IPS-18c (cell line): ENCODE results near the gene CCNT2.
"Not testable (repeated sequence)": the region's sequence is repeated elsewhere in the genome, so short reads cannot be mapped to it uniquely, and the experiment has no call there.

ENCODE experiments used
- H3K4me3 ChIP-seq: 2 replicates; pipeline ENCODE4 v1.7.0; 2013; ENCODE audit warnings: low read depth, mild to moderate bottlenecking, low read length, moderate library complexity; ENCODE audit not compliant: insufficient read depth
- H3K9me3 ChIP-seq: one replicate; pipeline ENCODE4 v1.6.1; 2013; ENCODE audit warnings: mild to moderate bottlenecking, low read length, moderate library complexity; ENCODE audit not compliant: control insufficient read depth, insufficient read depth

The CCNT2 gene

GRCh38 chr2:134950886-134951285 lies 32.3 kb downstream of the CCNT2 start:
- H3K9me3 ChIP-seq, result no peaks in the 10 kb centered on the region
- H3K4me3 ChIP-seq, result no peak overlapping the region

- H3K4me3 ChIP-seq, result no peak overlapping the region
- H3K9me3 ChIP-seq, result no peaks in the 10 kb centered on the region
These were observed 34.0 kb downstream of the CCNT2 start for GRCh38 chr2:134952608-134953007.

GRCh38 chr2:134954065-134954464 lies 35.4 kb downstream of the CCNT2 start:
- no peak overlapping the region for H3K4me3 ChIP-seq
- H3K9me3 ChIP-seq, result no peaks in the 10 kb centered on the region

GRCh38 chr2:134955744-134956143 lies 37.1 kb downstream of the CCNT2 start:
- H3K4me3 ChIP-seq, result no peak overlapping the region
- H3K9me3 ChIP-seq, result no peaks in the 10 kb centered on the region

GRCh38 chr2:134957477-134957876 lies 38.9 kb downstream of the CCNT2 start:
- no peaks in the 10 kb centered on the region for H3K9me3 ChIP-seq

GRCh38 chr2:134967166-134967565 lies 48.5 kb downstream of the CCNT2 start:
- H3K9me3 ChIP-seq, H3K4me3 ChIP-seq: not testable (repeated sequence)

More at GRCh38 chr2:134957477-134957876, 38.9 kb downstream of the CCNT2 start:
- H3K4me3 ChIP-seq, result no peak overlapping the region

GRCh38 chr2:134973241-134974138 lies 54.9 kb downstream of the CCNT2 start:
- H3K9me3 ChIP-seq, result no peaks in the 10 kb centered on the region
- no peak overlapping the region for H3K4me3 ChIP-seq

GRCh38 chr2:134975281-134976009 lies 56.8 kb downstream of the CCNT2 start:
- H3K9me3 ChIP-seq, result no peaks in the 10 kb centered on the region
- H3K4me3 ChIP-seq, result no peak overlapping the region

- H3K4me3 ChIP-seq, result no peak overlapping the region
These were observed 57.6 kb downstream of the CCNT2 start for GRCh38 chr2:134976074-134976702.

GRCh38 chr2:134977104-134977503 lies 58.5 kb downstream of the CCNT2 start:
- not testable (repeated sequence) for H3K9me3 ChIP-seq, H3K4me3 ChIP-seq

More at GRCh38 chr2:134976074-134976702, 57.6 kb downstream of the CCNT2 start:
- no peaks in the 10 kb centered on the region for H3K9me3 ChIP-seq

GRCh38 chr2:134979221-134979620 lies 60.6 kb downstream of the CCNT2 start:
- Histone ChIP-seq H3K9me3 (no peaks in the 10 kb centered on the region), H3K4me3 (no peak overlapping the region)

GRCh38 chr2:134980639-134981038 lies 62.0 kb downstream of the CCNT2 start:
- Histone ChIP-seq H3K4me3 (no peak overlapping the region), H3K9me3 (no peaks in the 10 kb centered on the region)

GRCh38 chr2:134982603-134983002 lies 64.0 kb downstream of the CCNT2 start:
- no peak overlapping the region for H3K4me3 ChIP-seq
- H3K9me3 ChIP-seq, result no peaks in the 10 kb centered on the region

- H3K4me3 ChIP-seq, result no peak overlapping the region
- H3K9me3 ChIP-seq, result no peaks in the 10 kb centered on the region
These were observed 66.4 kb downstream of the CCNT2 start for GRCh38 chr2:134985061-134985460.

- Histone ChIP-seq H3K9me3 (no peaks in the 10 kb centered on the region), H3K4me3 (no peak overlapping the region)
These were observed 70.5 kb downstream of the CCNT2 start for GRCh38 chr2:134988994-134989605.

- Histone ChIP-seq H3K9me3 (no peaks in the 10 kb centered on the region), H3K4me3 (no peak overlapping the region)
These were observed 80.9 kb downstream of the CCNT2 start for GRCh38 chr2:134999521-134999920.

- H3K4me3 ChIP-seq, result no peak overlapping the region
- no peaks in the 10 kb centered on the region for H3K9me3 ChIP-seq
These were observed 84.2 kb downstream of the CCNT2 start for GRCh38 chr2:135002836-135003235.
